ENCODE data around the gene RGCC.

RGCC gene

DNA sequence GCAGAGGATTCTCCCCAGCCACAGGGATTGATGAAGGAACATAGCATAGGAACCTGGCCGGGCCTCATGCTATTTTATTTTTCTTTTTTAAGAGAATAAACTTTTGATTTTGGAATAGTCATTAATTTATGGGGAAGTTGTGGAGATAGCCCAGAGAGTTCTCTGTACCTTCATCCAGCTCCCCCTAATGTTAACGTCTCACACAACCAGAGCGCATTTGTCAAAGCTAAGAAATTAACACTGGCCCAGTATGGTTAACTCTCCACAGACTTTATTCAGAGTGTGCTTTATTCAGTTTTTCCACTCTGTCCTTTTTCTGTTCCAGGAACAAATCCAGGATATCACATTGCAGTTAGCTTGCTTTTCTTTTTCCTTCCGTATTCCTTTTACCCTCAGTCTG, 59.4 kb downstream of the RGCC start:
- no peak overlapping the region for H3K27ac ChIP-seq
- TF ChIP-seq ZFX (IDR thresholded peaks at IDR 0.05; ENCODE audit: borderline replicate concordance), result no peak
- TF ChIP-seq, protein P1, sequence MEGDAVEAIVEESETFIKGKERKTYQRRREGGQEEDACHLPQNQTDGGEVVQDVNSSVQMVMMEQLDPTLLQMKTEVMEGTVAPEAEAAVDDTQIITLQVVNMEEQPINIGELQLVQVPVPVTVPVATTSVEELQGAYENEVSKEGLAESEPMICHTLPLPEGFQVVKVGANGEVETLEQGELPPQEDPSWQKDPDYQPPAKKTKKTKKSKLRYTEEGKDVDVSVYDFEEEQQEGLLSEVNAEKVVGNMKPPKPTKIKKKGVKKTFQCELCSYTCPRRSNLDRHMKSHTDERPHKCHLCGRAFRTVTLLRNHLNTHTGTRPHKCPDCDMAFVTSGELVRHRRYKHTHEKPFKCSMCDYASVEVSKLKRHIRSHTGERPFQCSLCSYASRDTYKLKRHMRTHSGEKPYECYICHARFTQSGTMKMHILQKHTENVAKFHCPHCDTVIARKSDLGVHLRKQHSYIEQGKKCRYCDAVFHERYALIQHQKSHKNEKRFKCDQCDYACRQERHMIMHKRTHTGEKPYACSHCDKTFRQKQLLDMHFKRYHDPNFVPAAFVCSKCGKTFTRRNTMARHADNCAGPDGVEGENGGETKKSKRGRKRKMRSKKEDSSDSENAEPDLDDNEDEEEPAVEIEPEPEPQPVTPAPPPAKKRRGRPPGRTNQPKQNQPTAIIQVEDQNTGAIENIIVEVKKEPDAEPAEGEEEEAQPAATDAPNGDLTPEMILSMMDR (IDR thresholded peaks at IDR 0.05), result no peak

DNA sequence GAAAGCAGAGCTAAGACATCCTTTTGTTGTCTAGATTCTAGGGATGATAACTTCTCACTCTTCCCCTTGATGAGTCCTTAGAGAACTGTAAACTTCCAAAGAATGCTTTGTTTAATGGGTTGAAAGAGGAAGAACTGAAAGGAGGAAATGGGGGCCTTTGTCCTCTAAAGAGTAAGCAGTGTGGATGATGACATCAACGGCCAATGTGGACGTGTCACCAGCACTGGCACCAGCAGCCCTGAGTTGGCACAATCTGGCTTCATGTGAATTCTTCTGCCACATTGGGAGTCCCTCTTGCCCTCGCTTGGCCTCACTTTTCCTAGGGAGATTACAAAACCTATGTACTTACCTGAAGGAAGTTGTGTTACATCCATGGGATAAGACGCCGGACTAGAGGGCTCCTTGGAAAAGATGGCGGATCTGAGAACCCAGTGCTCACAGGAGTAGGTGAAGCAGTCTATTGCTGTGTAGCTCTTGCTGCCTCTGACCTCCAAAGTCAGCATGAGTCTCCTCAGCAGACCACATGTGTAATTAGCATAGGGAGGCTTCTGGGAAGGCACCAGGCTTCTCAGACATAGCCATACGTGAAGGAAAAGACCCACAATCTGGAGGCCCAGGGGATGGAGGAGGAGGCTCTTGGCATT, 62.8 kb downstream of the RGCC start:
- no peak overlapping the region for H3K27ac ChIP-seq
- TF ChIP-seq, protein P1 (IDR thresholded peaks at IDR 0.05), result no peak
- no peak for TF ChIP-seq ZFX (IDR thresholded peaks at IDR 0.05; ENCODE audit: borderline replicate concordance)
